LNCaP clone FGC (cell line): ENCODE results near the gene CMTM1.
"Not testable (repeated sequence)": the region's sequence is repeated elsewhere in the genome, so short reads cannot be mapped to it uniquely, and the experiment has no call there.

Experiments used
- DNase-seq: peaks from one replicate; pipeline ENCODE4 v3.0.0-alpha.2; 2011; ENCODE audit warnings: low read depth
- H3K4me3 ChIP-seq: 2 replicates; pipeline ENCODE4 v1.5.1; 2011; ENCODE audit warnings: mild to moderate bottlenecking, low read depth, low read length, control low read depth
- TF ChIP-seq, protein P1 (sequence below): IDR thresholded peaks from 2 replicates; pipeline ENCODE4 v1.5.1; 2012; ENCODE audit warnings: mild to moderate bottlenecking; ENCODE audit not compliant: control insufficient read depth, insufficient read depth; ENCODE audit errors: extremely low read depth

Gene CMTM1

GRCh38 chr16:66605979-66606751, 39.9 kb downstream of the CMTM1 start:
- TF ChIP-seq, protein P1, sequence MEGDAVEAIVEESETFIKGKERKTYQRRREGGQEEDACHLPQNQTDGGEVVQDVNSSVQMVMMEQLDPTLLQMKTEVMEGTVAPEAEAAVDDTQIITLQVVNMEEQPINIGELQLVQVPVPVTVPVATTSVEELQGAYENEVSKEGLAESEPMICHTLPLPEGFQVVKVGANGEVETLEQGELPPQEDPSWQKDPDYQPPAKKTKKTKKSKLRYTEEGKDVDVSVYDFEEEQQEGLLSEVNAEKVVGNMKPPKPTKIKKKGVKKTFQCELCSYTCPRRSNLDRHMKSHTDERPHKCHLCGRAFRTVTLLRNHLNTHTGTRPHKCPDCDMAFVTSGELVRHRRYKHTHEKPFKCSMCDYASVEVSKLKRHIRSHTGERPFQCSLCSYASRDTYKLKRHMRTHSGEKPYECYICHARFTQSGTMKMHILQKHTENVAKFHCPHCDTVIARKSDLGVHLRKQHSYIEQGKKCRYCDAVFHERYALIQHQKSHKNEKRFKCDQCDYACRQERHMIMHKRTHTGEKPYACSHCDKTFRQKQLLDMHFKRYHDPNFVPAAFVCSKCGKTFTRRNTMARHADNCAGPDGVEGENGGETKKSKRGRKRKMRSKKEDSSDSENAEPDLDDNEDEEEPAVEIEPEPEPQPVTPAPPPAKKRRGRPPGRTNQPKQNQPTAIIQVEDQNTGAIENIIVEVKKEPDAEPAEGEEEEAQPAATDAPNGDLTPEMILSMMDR = no peak
- no peak overlapping the region for H3K4me3 ChIP-seq
- DNase-seq = no peak

DNA sequence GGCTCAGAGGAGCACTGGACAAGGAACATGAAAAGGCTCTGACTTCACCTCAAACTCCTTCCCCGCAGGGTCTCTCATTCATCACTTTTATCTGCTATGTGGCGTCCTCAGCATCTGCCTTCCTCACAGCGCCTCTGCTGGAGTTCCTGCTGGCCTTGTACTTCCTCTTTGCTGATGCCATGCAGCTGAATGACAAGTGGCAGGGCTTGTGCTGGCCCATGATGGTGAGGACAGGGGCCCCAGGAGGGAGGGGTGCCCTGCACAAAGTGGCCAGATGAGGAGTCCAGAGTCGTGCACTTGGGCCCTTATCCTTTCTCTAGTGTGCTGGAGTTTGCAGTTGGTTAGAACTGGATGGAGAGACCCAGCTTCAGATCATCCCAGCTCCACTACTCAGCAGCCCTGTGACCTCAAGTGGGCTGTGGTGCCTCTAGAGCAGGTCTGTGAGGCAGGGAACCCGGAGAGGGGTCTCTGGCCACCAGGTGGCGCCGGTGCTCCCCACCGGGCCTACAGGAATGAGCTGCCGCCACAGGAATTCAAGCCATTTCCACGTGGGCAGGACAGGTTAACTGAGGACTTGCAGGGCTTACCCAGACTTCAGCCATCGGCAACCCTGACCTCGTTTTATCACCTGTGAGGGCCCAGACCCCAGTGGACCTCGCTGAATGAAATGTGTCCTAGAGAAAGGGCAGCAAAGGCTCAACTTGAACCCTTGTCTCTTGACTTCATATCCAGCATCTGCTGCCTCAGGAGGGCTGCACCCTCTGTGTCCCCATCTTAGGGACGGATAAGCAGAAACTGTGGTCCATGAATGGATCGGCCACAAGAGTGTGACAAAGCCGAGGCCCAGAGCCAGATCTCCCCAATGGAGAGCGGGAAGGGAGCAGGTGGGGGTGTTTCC, 42.3 kb downstream of the CMTM1 start:
- no peak overlapping the region for H3K4me3 ChIP-seq
- peak; percentile 57 for DNase-seq
- TF ChIP-seq, protein P1 = peak; percentile 85

GRCh38 chr16:66609139-66609510, 42.9 kb downstream of the CMTM1 start:
- no peak overlapping the region for H3K4me3 ChIP-seq
- TF ChIP-seq, protein P1 = no peak
- DNase-seq = no peak

GRCh38 chr16:66610111-66610820, 44.0 kb downstream of the CMTM1 start:
- no peak overlapping the region for H3K4me3 ChIP-seq
- TF ChIP-seq, protein P1 = no peak
- DNase-seq = no peak

- DNase-seq, H3K4me3 ChIP-seq: not testable (repeated sequence)
Observed at GRCh38 chr16:66611911-66612310, 45.7 kb downstream of the CMTM1 start.

DNA sequence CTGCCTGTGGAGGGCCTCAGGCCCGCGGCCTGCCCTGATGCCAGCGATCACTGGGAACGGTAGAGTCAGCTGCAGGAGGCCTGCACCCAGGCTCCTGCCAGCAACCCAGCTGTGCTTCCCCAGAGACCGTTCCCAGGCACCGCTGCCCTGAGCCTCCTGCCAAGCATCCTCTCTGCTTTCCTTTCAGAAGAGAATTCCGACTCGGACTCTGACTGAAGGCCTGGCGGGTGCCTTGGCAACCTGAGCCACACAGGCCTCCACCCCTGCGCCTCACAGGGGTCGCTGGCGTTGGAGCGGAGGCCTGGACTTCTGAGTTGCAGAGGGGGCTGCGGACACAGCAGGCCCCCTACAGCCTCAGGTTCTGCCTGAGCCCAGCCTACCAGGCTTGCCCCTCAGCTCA, 46.2 kb downstream of the CMTM1 start:
- TF ChIP-seq, protein P1 = no peak
- DNase-seq = no peak

More for the DNA sequence above, 46.2 kb downstream of the CMTM1 start:
- no peak overlapping the region for H3K4me3 ChIP-seq
